Measurements from ENCODE around the gene MFAP2.
"Not testable (repeated sequence)": the region's sequence is repeated elsewhere in the genome, so short reads cannot be mapped to it uniquely, and the experiment has no call there.

The MFAP2 gene

DNA sequence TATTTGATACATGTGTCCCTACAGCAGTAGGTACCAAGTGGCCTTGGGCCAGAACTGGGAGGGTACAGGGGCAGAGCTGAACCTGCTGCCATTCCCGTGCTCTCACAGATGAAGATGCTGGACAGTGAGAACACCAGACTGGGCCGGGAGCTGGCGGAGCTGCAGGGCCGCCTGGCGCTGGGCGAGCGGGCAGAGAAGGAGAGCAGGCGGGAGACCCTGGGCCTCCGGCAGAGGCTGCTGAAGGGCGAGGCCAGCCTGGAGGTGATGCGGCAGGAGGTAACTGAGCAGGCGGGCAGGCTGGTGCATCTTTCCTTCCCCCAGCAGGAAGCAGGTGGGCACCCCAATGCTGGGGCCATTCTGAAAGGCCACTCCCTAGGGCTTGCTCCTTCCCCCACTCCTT is 21.9 kb downstream of the MFAP2 start:
- DNase-seq = no peak

DNA sequence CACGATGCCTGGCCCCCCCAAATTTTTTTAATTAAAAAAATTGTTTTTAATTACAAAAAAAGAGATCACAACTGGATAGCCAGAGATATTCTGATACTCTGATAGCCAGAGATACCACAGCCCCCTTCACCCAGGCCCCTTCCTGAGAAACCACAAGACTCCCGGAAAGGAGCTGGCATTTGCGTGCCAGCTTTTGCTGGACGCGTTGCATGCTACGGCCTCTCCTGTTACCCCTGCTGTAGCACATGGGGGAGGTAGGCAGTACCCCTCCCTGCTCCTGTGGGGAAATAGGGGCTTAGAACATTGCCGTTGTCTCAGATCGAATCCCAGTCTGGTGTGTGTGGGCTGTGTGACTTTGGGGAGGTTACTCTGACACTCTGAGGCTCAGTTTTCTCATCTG is 22.7 kb downstream of the MFAP2 start:
- no peak for DNase-seq

GRCh38 chr1:16956775-16957174 is 23.6 kb downstream of the MFAP2 start:
- DNase-seq = no peak

GRCh38 chr1:16955186-16955585 is 25.2 kb downstream of the MFAP2 start:
- DNase-seq = no peak

- no peak for DNase-seq
Observed at GRCh38 chr1:16954579-16954978, 25.8 kb downstream of the MFAP2 start.

GRCh38 chr1:16952376-16952775 is 28.0 kb downstream of the MFAP2 start:
- DNase-seq = not testable (repeated sequence)

GRCh38 chr1:16949026-16949425 is 31.4 kb downstream of the MFAP2 start:
- DNase-seq = not testable (repeated sequence)

- not testable (repeated sequence) for DNase-seq
Observed at GRCh38 chr1:16948282-16948891, 32.0 kb downstream of the MFAP2 start.

DNA sequence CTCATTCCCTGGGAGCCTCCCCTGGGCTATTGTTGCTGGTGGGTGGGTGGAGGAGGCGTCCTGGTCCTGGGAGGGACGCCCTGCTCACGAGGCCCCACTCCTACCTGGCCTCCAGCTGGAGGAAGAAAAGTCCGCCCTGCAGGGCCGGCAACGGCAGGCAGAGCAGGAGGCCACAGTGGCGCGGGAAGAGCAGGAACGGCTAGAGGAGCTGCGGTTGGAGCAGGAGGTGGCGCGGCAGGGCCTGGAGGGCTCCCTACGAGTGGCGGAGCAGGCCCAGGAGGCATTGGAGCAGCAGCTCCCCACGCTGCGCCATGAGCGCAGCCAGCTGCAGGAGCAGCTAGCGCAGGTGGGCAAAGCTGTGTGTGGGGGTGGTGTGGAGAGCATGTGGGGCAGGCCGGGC is 33.8 kb downstream of the MFAP2 start:
- no peak for DNase-seq

GRCh38 chr1:16946185-16946584 is 34.2 kb downstream of the MFAP2 start:
- DNase-seq = not testable (repeated sequence)

- not testable (repeated sequence) for DNase-seq
Observed at GRCh38 chr1:16945512-16945911, 34.9 kb downstream of the MFAP2 start.

GRCh38 chr1:16944038-16944437 is 36.4 kb downstream of the MFAP2 start:
- no peak for DNase-seq

GRCh38 chr1:16939386-16940180 is 40.8 kb downstream of the MFAP2 start:
- not testable (repeated sequence) for DNase-seq

DNA sequence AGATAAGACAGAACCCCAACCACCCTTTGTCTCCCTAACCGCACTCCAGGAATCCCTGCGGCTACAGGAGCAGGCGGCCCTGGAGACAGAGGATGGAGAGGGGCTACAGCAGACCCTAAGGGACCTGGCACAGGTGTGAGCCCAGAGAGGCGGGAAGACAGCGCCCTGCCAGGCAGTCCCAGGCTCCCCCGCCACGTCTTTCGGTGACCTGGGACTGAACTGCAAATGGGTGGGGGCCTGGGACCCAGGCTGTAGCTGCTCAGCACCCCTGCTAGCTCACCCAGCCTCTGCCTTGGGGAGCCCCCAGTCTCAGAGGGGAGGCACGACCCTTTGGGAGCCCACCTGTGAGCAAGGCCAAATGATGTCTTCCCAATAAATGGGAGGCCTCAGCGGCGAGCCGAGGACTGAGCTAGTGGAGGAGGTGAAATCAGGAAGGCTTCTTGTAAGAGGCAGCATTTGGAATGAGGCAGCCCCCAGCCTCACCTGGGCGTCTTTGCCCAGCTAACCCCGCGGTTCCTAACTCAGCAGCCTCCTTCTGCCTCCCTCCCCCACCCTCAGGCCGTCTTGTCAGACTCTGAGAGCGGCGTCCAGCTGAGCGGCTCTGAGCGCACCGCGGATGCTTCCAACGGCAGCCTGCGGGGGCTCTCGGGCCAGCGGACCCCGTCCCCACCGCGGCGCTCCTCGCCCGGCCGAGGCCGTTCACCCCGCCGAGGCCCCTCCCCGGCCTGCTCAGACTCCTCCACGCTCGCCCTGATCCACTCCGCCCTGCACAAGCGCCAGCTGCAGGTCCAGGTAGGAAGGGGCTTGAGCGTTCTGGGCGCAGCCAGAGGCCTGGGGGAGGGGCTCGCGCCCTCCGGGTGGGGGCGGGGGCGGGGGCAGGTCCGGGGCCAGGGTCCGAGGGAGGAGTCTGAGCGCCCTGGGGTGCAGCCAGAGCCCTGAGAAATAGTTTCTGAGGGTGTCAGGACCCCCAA is 41.8 kb downstream of the MFAP2 start:
- no peak for DNase-seq

- DNase-seq = not testable (repeated sequence)
Observed at GRCh38 chr1:16936580-16936979, 43.8 kb downstream of the MFAP2 start.

GRCh38 chr1:16933945-16934344 is 46.5 kb downstream of the MFAP2 start:
- DNase-seq = not testable (repeated sequence)

DNA sequence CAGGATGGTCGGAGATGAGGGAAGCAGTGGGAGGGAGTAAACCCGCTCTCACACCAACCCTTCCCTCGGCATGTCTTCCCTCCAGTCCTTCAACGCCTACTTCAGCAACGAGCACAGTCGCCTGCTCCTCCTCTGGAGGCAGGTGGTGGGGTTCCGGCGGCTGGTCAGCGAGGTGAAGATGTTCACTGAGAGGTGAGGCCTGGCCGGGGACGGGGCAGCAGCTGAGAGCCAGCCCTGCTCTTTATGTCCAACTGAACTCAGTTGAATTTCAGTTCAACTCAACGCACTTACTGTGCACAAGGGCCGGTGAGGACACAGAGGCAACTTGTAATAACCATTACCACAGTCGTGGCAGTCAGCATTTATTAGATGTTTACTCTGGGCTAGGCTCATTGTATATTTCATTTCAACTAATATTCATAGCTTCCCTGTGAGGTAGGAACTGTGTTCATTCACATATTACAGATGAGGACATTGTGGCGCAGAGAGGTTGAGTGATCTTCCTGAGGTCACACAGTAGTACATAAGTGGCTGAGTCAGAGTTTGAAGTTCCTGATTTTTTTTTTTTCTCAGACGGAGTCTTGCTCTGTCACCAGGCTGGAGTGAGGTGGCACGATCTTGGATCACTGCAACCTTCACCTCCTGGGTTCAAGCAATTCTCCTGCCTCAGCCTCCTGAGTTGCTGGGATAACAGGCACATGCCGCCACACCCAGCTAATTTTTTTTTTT is 49.0 kb downstream of the MFAP2 start:
- DNase-seq = not testable (repeated sequence)

DNA sequence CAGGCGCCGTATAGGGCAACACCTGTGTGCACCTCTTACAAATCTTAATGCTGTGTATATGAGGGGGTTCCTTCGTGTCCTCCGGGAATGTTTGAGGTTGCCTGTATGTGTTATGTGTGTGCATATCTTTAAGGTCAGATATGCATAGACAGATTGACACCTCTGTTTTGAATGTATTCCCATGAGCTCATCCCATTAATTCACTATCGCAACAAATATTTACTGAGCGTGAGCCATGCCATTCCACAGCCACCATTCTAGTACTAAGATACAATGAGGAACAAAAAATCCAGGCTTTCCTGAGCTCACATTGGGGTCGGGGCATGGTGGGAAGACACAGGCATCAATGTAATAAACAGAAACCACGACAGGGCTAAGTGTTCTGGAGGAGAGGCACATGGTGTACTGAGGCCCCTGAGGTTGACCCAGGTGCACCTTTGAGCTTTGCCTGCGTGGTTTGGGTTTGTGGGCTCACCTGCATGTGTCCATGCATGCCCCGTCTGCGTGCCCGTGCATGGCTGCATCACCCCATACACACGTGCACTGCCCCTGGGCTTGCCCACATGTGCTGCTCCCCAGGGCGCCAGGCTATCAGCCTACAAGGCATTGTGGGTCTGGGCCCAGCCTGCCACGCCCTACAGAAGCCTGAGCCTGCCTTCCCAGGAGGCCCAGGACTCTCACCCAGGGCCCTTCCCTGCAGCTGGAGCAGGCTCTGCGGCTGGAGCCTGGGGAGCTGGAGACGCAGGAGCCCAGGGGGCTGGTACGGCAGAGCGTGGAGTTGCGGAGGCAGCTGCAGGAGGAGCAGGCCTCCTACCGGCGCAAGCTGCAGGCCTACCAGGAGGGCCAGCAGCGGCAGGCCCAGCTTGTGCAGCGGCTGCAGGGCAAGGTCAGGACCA is 51.0 kb downstream of the MFAP2 start:
- not testable (repeated sequence) for DNase-seq

DNA sequence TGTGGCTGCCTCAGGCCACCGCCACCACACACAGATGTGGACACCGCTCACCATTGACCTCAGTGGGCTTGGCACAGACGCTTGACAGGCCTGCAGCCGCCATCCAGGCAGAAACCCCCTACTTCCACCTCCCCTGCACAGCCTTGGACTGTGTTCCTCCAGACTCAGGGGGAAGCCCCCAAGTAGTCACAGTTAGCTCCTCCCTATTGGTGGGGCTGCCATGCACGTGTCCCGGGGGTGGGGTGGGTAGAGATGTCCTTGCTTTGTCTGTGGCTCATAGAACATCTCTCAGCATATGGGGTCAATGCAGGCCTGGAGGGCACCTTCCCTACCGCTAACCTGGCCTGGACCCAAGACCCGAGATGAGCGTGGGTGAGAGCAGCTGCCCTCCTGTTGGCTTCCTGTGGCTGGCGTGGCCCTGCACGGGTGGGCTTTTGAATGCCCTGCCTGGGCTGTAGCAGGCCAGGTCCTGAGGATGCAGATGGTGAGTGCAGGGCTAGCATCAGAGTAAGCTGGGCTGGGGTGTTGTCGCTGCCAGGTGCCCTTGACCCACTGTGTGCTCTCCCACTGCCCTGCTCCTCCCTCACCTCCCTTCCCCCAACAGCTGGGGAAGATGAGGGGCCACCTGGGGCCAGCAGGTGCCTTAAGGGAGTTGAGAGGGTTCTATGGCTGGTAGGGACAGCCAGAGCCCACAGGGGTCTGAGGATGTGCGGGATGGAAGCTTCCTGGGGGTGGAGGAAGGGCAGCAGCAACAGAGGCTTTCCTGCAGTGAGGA is 52.5 kb downstream of the MFAP2 start:
- DNase-seq = no peak

DNA sequence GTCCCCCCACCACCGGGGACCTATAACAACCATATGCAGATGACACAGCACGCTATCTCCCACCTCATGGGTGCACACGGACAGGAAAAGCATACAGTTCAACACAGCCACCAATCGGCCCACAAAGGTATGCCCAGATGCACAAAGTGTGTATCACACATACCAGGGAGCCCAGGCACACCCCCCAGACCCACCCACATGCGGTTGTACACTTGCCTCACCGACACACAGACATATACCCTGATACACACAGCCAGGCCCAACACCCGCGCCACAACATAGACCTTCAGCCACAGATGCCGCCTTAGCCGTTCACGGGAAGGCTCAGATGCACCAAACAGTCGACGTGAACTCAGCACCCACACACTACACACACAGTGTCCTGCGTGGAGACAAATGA is 53.2 kb downstream of the MFAP2 start:
- no peak for DNase-seq

Measured in AML-193 (cell line).